Neuronal stem cell (in vitro differentiated cells): ENCODE data around the gene WDR62.
A peak's percentile ranks its signal among the peaks of the same experiment; 100 is the strongest.
"Not testable (repeated sequence)": the region's sequence is repeated elsewhere in the genome, so short reads cannot be mapped to it uniquely, and the experiment has no call there.

Source experiments
- DNase-seq: peaks from one replicate; pipeline ENCODE4 v3.0.0-alpha.2; 2013; ENCODE audit warnings: low spot score
- H2AFZ ChIP-seq: one replicate; pipeline ENCODE4 v1.6.1; 2013; ENCODE audit warnings: mild to moderate bottlenecking, low read length, inconsistent platforms
- H2AK5ac ChIP-seq: 2 replicates; pipeline ENCODE4 v1.6.1; 2013; ENCODE audit warnings: low read depth, mild to moderate bottlenecking, inconsistent platforms, low read length, moderate library complexity, mixed read lengths
- H2BK120ac ChIP-seq: 2 replicates; pipeline ENCODE4 v1.6.1; 2013; ENCODE audit warnings: low read depth, mild to moderate bottlenecking, inconsistent platforms, low read length, moderate library complexity, mixed read lengths
- H2BK12ac ChIP-seq: one replicate; pipeline ENCODE4 v1.6.1; 2013; ENCODE audit warnings: low read length, inconsistent platforms
- H2BK15ac ChIP-seq: 2 replicates; pipeline ENCODE4 v1.6.1; 2013; ENCODE audit warnings: mild to moderate bottlenecking, low read length, inconsistent platforms, mixed read lengths
- H2BK5ac ChIP-seq: one replicate; pipeline ENCODE4 v1.6.1; 2013; ENCODE audit warnings: inconsistent platforms, mild to moderate bottlenecking, low read length, moderate library complexity
- H3K14ac ChIP-seq: one replicate; pipeline ENCODE4 v1.6.1; 2013; ENCODE audit warnings: low read length, inconsistent platforms
- H3K18ac ChIP-seq: 2 replicates; pipeline ENCODE4 v1.6.1; 2013; ENCODE audit warnings: low read length, inconsistent platforms
- H3K23ac ChIP-seq: 2 replicates; pipeline ENCODE4 v1.6.1; 2013; ENCODE audit warnings: low read depth, mild to moderate bottlenecking, mixed read lengths, low read length, inconsistent platforms; ENCODE audit not compliant: poor library complexity
- H3K27ac ChIP-seq: replicated peaks from 3 replicates; pipeline ENCODE4 v1.5.1; 2013; ENCODE audit warnings: low read length, inconsistent platforms
- H3K27me3 ChIP-seq, 3 experiments: 2 replicates each; pipeline ENCODE4 v1.6.1; 2013; ENCODE audit warnings: low read length in 3 of 3, mild to moderate bottlenecking in 2 of 3, inconsistent platforms in 1 of 3, low read depth in 1 of 3, mixed read lengths in 1 of 3, moderate library complexity in 1 of 3; ENCODE audit not compliant: control insufficient read depth in 3 of 3, insufficient read depth in 3 of 3
- H3K36me3 ChIP-seq, 2 donors: replicated peaks in 1 of 2; 2 replicates each; pipeline ENCODE4 v1.6.1; 2013; ENCODE audit warnings: low read length in 2 of 2; ENCODE audit not compliant: control insufficient read depth in 2 of 2, insufficient read depth in 2 of 2
- H3K4ac ChIP-seq: 2 replicates; pipeline ENCODE4 v1.6.1; 2013; ENCODE audit warnings: inconsistent platforms, mild to moderate bottlenecking, low read length, moderate library complexity
- H3K4me1 ChIP-seq, 2 donors: 1 replicate in 1 of 2; 2 replicates in 1 of 2; pipeline ENCODE4 v1.6.1; 2013; ENCODE audit warnings: low read length in 2 of 2, low read depth in 1 of 2; ENCODE audit not compliant: control insufficient read depth in 2 of 2, insufficient read depth in 1 of 2
- H3K4me2 ChIP-seq: one replicate; pipeline ENCODE4 v1.6.1; 2013; ENCODE audit warnings: mild to moderate bottlenecking, low read length, inconsistent platforms; ENCODE audit not compliant: insufficient read depth, poor library complexity, severe bottlenecking
- H3K4me3 ChIP-seq, 2 donors: 2 replicates each; pipeline ENCODE4 v1.5.1; 2013; ENCODE audit warnings: low read length in 2 of 2, mild to moderate bottlenecking in 2 of 2, inconsistent platforms in 1 of 2, moderate library complexity in 1 of 2
- H3K79me1 ChIP-seq: one replicate; pipeline ENCODE4 v1.6.1; 2013; ENCODE audit warnings: low read depth, mild to moderate bottlenecking, inconsistent platforms, low read length, moderate library complexity
- H3K9ac ChIP-seq: one replicate; pipeline ENCODE4 v1.6.1; 2013; ENCODE audit warnings: mild to moderate bottlenecking, low read depth, low read length, inconsistent platforms; ENCODE audit not compliant: poor library complexity
- H3K9me3 ChIP-seq, 2 donors: replicated peaks in 1 of 2; 2 replicates each; pipeline versions ENCODE3 to v1.6.1; 2013; ENCODE audit warnings: low read length in 2 of 2, mild to moderate bottlenecking in 2 of 2, inconsistent platforms in 1 of 2, low read depth in 1 of 2, mixed read lengths in 1 of 2, moderate library complexity in 1 of 2; ENCODE audit not compliant: control insufficient read depth in 2 of 2, insufficient read depth in 1 of 2
- H4K8ac ChIP-seq: one replicate; pipeline ENCODE4 v1.6.1; 2013; ENCODE audit warnings: low read depth, mild to moderate bottlenecking, inconsistent platforms, low read length, moderate library complexity
- H4K91ac ChIP-seq: one replicate; pipeline ENCODE4 v1.6.1; 2013; ENCODE audit warnings: low read length, low read depth, mild to moderate bottlenecking, inconsistent platforms; ENCODE audit not compliant: poor library complexity
- WGBS, 2 donors: extraction: QIAGEN DNeasy Blood & Tissue Kit; methylation state at CpG; one replicate each; pipeline ENCODE4 v1.1.7; 2013; ENCODE audit warnings: missing lambda C conversion rate in 2 of 2, mixed read lengths in 1 of 2; ENCODE audit not compliant: insufficient read length in 2 of 2, insufficient replicate concordance in 1 of 2; ENCODE audit errors: extremely low coverage in 2 of 2; 5-methylcytosine and 5-hydroxymethylcytosine counted together

The WDR62 gene

DNA sequence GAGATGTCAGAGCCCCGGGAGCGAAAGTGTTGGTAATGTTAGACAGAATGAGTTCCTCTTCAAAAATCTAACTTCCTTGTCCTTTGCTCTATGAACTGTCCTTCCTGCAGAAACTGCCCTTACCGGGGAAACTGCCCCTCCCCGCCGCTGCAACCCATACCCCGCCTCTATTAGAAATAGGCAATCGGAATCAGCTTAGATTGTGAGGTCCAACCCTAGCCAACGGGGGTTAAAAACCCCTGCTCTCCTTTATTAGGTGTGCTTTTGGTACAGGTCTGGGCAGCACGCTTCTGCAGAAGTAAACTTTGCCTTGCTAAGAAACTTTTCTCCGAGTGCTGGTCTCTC is 73.7 kb downstream of the WDR62 start:
- Histone ChIP-seq H3K4me3 (peak overlapping the region; percentile 58 to 69), H3K9ac (no peak overlapping the region), H3K4me1 (peaks cover 0 to 2% of the 10 kb centered on the region in 2 donors), H2AK5ac (no peak overlapping the region), H3K79me1 (no peaks in the 10 kb centered on the region), H4K91ac (no peak overlapping the region), H3K27ac (peak overlapping the region; percentile 91), H2BK15ac (no peak overlapping the region), H3K9me3 (no peaks in the 10 kb centered on the region), H3K23ac (no peak overlapping the region), H3K18ac (peak overlapping the region; percentile 61), H3K4me2 (peak overlapping the region; percentile 88), H2BK120ac (no peak overlapping the region), H3K36me3 (peaks cover 16 to 25% of the 10 kb centered on the region in 2 donors), H3K27me3 (no peaks in the 10 kb centered on the region), H2BK5ac (peak overlapping the region; percentile 8), H3K14ac (no peak overlapping the region), H2BK12ac (no peak overlapping the region), H3K4ac (no peak overlapping the region), H4K8ac (no peak overlapping the region), H2AFZ (peak overlapping the region; percentile 94)
- DNase-seq: no peak
- WGBS, 2 donors: no CpG with 5 or more reads among the region's 10 CpGs

DNA sequence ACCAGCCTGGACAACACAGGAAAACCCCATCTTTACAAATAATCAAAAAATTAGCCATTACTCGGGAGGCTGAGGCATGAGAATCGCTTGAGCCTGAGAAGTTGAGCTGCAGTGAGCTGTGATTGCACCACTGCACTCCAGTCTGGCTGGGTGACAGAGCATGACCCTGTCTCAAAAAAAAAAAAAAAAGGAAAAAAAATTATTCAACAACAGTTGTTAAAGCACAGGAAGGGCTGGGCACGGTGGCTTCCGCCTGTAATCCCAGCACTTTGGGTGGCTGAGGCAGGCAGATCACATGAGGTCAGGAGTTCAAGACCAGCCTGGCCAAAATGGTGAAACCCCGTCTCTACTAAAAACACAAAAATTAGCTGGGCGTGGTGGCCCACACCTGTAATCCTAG is 76.5 kb downstream of the WDR62 start:
- H2AK5ac ChIP-seq, DNase-seq: not testable (repeated sequence)

DNA sequence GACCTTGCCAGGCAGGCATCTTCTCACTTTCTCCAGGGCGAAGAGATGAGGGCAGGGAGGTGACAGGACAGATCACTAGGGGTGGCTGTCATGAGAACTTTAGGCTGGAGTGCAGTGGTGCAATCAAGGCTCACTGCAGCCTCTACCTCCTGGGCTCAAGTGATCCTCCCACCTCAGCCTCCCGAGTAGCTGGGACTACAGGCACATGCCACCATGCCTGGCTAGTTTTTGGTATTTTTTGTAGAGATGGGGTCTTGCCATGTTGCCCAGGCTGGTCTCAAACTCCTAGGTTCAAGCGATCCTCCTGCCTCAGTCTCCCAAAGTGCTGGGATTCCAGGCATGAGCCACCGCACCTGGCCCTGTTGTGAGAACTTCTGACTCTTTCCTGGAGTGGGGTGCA is 80.2 kb downstream of the WDR62 start:
- H3K9ac ChIP-seq, H3K9me3 ChIP-seq, H3K27me3 ChIP-seq, H3K79me1 ChIP-seq, H3K27ac ChIP-seq, H3K14ac ChIP-seq, H3K4me2 ChIP-seq, H2BK12ac ChIP-seq, H4K8ac ChIP-seq, H4K91ac ChIP-seq, H2BK120ac ChIP-seq, DNase-seq, H2AK5ac ChIP-seq, H2BK5ac ChIP-seq, H3K23ac ChIP-seq, H2AFZ ChIP-seq, H3K4ac ChIP-seq, H3K36me3 ChIP-seq, H3K4me1 ChIP-seq: not testable (repeated sequence)
- Histone ChIP-seq H3K4me3 (peak overlapping the region in 1 of 2 donors; percentile 20), H2BK15ac (peak overlapping the region; percentile 9), H3K18ac (peak overlapping the region; percentile 19)
- no CpG with 5 or more reads among the region's 4 CpGs for WGBS, 2 donors

More for the DNA sequence above, 76.5 kb downstream of the WDR62 start:
- WGBS, 2 donors: no CpG with 5 or more reads among the region's 6 CpGs
- H2BK15ac ChIP-seq, H3K4ac ChIP-seq, H3K9ac ChIP-seq, H2BK12ac ChIP-seq, H3K79me1 ChIP-seq, H4K8ac ChIP-seq, H3K4me2 ChIP-seq, H3K9me3 ChIP-seq, H3K27ac ChIP-seq, H3K14ac ChIP-seq, H2BK120ac ChIP-seq, H3K27me3 ChIP-seq, H3K18ac ChIP-seq, H3K36me3 ChIP-seq, H4K91ac ChIP-seq, H2AFZ ChIP-seq, H2BK5ac ChIP-seq, H3K4me3 ChIP-seq, H3K4me1 ChIP-seq, H3K23ac ChIP-seq: not testable (repeated sequence)

DNA sequence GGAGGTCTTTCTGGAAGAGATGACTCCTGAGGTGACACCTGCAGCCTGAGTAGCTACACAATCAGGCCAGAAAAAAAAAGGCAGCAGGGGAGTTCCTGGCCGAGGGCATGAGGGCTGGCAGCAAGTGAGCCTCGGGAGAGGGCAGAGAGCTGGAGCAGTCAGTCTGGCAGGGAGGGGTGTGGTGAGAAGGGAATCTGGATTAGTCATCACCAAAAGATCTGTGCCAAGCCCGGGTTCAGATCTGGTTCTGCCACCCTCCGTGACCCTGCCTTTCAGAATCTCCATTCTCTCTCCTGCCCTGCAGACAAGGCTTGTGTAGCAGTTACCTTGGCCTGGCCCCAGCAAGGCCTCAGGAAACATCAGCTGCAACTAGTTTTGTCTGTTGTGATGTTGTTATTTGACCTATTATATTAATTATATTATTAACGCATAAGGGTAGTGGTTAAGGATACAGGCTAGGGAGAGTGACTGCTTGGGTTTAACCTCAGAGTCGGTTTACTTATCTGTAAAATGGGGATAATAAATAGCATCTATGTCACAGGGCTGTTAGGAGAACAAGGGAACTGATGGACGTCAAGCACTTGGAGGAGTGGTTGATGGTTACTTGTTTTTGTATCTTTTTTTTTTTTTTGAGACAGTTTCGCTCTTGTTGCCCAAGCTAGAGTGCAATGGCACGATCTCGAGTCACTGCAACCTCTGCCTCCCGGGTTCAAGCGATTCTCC is 82.4 kb downstream of the WDR62 start:
- H3K36me3 ChIP-seq: peaks cover 0 to 10% of the 10 kb centered on the region in 2 donors
- H3K4me1 ChIP-seq: peaks cover 2 to 10% of the 10 kb centered on the region in 2 donors
- no peak overlapping the region for H3K14ac ChIP-seq
- H3K23ac ChIP-seq: no peak overlapping the region
- H3K79me1 ChIP-seq: peaks cover 8% of the 10 kb centered on the region
- no peak overlapping the region for H4K8ac ChIP-seq
- H3K18ac ChIP-seq: peak overlapping the region; percentile 79
- no peak overlapping the region for H3K4ac ChIP-seq
- H3K27me3 ChIP-seq: no peaks in the 10 kb centered on the region
- H2BK120ac ChIP-seq: no peak overlapping the region
- no peak overlapping the region for H3K27ac ChIP-seq
- no peak overlapping the region for H3K9ac ChIP-seq
- H3K9me3 ChIP-seq: no peaks in the 10 kb centered on the region
- H4K91ac ChIP-seq: no peak overlapping the region
- peak overlapping the region; percentile 19 for H2BK12ac ChIP-seq
- H2AK5ac ChIP-seq: peak overlapping the region; percentile 74
- WGBS, 2 donors: no CpG with 5 or more reads among the region's 12 CpGs
- H2BK5ac ChIP-seq: peak overlapping the region; percentile 22
- peak overlapping the region; percentile 58 for H2BK15ac ChIP-seq
- H3K4me3 ChIP-seq: no peak overlapping the region
- no peak overlapping the region for H3K4me2 ChIP-seq
- no peak overlapping the region for H2AFZ ChIP-seq
- no peak for DNase-seq
